Karpas-422 (cell line): ENCODE results near the gene ANKRD33B. TPM values are rescaled to one million over a fixed set of nuclear protein-coding genes. Genes with fewer than 3 reads are reported as not detected.

ENCODE experiments used
- small RNA-seq: library from RNA; depleted of rRNA; stranded (forward); fragments of <200 nt; gene quantifications from one replicate; pipeline ENCODE3, GENCODE V24; 2014
- total RNA-seq: library from RNA; depleted of rRNA; stranded (reverse); fragments of >200 nt; shearing (Covaris generic); gene quantifications from 2 replicates; pipeline ENCODE4 v1.2.3, GENCODE V29; 2014; ENCODE audit warnings: low replicate concordance; rRNA removed

ANKRD33B gene
- total RNA-seq, 1 experiment from 2014 or later = 0.48 TPM

Small RNA genes within 50 kb of the gene (small RNA-seq; reads per million reads assigned to genes)
- gene AC012629.4 = not detected
- not detected for gene AC112200.1

Other genes with a start within 250 kb of the ANKRD33B start
- 38.0 and 88.4 TPM in 2 replicates for gene MARCHF6, start 210.4 kb upstream of the ANKRD33B start, total RNA-seq
- gene ROPN1L, start 122.2 kb upstream of the ANKRD33B start, total RNA-seq = 1.2 TPM in 1 of 2 replicates, not detected in the other
- 33.8 and 42.6 TPM in 2 replicates for gene DAP, start 197.2 kb downstream of the ANKRD33B start, total RNA-seq